Measurements from ENCODE around the gene CD93.

DNA sequence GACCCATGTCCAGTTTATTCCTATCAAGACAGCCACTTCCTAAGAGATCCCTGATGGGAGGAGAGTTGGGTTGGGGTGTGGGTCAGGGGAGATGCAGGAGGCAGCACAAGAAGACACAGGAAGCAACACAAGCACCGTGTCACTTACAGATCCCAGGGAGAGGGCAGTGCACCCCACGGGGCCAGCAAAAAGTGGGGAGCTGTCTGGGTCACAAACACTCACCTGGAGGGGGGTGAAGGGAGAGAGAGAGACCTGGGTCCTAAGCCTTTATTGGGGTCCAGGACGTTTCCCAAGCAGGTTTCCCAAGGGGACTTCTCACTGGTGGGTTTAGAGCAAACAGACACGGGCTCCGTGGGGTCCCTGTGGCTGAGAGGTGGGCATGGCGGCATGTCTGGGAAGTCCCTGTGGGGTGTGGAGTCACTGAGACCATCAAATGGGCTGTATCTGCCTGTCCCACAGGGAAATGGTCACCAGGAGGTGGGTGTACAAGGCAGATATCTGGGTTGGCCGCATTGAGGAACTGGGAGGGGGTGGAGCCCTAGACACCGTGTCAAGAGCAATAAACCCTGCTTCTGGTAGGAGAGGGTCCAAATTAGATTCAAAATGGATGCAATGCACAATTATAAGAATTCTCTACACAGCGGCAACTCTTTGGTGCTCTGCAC lies 1.6 kb upstream of the CD93 start:
- TF ChIP-seq, protein P1, sequence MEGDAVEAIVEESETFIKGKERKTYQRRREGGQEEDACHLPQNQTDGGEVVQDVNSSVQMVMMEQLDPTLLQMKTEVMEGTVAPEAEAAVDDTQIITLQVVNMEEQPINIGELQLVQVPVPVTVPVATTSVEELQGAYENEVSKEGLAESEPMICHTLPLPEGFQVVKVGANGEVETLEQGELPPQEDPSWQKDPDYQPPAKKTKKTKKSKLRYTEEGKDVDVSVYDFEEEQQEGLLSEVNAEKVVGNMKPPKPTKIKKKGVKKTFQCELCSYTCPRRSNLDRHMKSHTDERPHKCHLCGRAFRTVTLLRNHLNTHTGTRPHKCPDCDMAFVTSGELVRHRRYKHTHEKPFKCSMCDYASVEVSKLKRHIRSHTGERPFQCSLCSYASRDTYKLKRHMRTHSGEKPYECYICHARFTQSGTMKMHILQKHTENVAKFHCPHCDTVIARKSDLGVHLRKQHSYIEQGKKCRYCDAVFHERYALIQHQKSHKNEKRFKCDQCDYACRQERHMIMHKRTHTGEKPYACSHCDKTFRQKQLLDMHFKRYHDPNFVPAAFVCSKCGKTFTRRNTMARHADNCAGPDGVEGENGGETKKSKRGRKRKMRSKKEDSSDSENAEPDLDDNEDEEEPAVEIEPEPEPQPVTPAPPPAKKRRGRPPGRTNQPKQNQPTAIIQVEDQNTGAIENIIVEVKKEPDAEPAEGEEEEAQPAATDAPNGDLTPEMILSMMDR (conservative IDR thresholded peaks at IDR 0.05; ENCODE audit: low read depth, low read length) = no peak
- no peak for TF ChIP-seq EZH2phosphoT487 (IDR thresholded peaks at IDR 0.05; ENCODE audit: borderline replicate concordance, low read length)
